T-helper 22 cell (primary cell): ENCODE measurements around the gene PLCB1.
"Not testable (repeated sequence)": the region's sequence is repeated elsewhere in the genome, so short reads cannot be mapped to it uniquely, and the experiment has no call there.

Source experiments
- DNase-seq: peaks from one replicate; pipeline ENCODE4 v3.0.0-alpha.2; 2020; ENCODE audit warnings: low read depth

Gene PLCB1

DNA sequence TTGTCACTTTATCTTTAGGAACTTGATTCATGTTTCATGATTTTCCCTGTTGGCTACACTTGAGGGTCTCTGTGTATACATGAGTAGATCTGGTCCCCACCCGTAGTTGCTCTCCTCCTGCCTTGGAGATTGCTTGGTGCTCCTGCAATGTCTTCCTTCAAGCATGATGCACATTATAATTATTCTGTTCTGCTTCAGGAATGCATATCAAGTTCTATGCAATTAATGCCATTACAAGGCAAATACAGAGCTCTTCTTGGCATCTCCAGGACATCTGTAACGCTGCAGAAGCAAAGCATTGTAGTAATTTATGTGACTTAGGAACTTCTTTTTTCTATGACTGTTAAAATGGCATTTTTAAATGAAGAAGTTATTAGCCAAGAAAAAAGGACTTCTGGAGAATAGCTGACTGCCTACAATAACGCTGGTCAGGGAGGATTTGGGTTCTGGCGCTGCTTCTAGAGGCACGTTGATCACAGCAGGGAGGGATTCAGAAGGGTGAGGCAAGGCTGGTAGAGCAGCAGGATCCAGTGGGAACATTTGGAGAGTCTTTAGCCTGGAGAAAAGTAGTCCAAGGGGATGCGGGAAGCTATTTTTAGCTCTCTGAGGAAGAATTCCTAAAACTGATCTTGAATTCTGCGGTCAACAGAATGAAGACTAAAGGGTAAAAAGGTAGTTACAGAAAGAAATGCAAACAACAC lies 203.6 kb downstream of the PLCB1 start:
- DNase-seq: no peak

DNA sequence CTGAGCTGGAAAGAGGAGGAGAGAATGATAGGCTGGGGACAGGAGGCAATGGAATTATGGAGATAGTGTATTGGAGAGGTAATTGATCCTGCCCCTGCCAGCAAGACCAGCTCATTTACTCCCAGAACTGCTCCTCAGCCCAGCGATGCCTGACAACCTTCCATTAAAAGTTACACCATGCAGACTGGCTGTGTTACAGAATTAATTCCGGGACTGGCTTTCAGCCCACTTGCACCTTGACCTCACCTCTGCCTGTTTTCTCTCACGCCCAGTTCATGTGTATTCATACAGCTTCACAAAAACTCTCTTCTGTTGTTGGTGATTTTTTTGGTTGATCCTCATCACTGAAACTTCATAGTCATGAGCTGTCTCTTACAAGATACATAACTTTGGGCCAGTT lies 207.3 kb downstream of the PLCB1 start:
- no peak for DNase-seq

DNA sequence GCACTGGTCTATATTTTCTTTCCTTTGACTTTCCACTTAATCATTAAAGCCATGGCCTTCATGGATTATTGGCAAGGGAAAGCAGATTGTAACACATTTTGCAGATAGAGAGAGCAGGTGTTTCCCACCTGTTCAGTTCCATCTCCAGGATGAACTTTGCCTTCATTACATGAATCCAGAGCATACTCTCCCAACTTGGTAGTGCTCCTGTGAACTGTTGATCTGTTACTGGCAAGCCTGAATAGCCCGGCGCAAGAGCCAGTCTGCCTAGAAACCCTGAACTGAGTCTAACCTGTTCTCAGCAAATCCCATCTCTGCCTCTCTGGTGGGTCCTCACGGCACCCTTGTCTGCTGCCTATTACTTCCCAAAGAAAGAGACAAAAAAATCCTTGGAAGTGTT lies 210.3 kb downstream of the PLCB1 start:
- no peak for DNase-seq

DNA sequence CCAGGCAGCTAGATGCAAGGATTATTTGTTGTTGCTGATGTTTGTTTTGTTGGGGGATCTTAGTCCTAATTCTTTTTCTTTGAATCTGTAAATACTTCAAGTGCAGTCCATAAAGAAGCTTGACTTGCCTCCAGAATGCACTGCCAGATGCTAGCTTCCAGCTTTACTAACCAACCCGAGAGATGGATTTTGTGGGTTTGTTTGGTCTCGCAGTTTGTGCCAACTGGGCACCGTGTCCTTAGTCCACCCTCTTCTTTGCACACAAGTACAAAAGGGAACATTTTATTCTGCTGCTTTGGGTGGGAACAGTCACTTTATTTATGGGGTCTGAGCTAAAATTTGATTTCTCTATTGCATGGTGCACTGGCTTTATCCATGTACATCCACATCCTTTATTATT lies 212.0 kb downstream of the PLCB1 start:
- DNase-seq: no peak

DNA sequence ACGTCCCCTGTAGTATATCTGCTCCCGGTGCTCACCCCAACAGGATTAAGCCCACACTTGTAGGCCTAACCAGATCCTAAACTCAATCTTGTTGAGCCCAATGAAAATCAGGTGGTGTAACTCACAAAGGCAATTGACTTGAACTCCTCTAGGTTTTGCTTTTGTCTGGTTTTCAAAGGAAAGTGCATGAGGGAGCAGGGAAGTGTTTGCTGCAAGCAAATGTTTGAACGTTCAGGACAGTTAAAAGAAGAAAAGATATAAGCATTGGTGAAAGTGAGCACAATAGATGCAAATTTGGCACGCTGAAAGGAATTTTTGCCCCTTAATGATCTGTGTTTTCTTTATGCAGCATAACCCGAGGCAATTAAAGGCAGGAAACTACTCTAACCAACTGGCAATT lies 212.6 kb downstream of the PLCB1 start:
- no peak for DNase-seq

DNA sequence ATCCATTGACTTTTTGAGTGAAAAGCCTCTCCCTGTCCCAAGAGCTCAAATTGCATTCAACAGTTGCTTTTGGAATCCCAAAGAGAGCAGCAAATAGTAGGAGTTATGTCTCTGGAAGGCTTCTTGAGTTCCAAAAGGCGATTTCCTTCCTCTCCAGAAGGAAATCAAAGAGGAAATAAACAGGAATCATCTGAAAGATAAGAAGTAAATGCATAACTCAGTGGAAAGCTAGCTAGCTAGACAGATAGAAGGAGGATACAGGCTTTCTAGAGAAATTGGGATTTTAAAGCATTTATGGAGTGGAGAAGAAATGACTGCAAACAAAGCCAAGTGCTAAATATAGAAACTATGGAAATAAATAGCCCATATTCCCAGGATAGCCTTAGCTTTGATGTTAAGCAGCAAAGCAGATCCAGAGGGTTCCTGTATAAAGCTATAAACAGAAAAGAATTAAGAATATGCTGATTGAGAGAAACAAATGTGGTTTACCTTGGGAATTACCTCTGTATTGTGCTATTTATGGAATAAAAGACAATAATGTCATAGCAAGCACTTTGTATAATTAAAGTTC lies 214.7 kb downstream of the PLCB1 start:
- DNase-seq: no peak

DNA sequence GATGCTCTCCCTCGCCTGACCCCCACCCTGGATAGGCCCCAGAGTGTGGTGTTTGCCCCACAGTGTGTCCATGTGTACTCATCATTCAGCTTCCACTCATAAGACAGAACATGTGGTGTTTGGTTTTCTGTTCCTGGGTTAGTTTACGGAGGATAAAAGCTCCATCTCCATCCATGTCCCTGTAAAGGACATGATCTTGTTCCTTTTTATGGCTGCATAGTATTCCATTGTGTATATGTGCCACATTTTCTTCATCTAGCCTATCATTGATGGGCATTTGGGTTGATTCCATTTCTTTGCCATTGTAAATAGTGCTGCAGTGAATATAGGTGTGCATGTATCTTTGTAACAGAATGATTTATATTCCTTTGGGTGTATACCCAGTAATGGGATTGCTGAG lies 218.2 kb downstream of the PLCB1 start:
- DNase-seq: not testable (repeated sequence)

DNA sequence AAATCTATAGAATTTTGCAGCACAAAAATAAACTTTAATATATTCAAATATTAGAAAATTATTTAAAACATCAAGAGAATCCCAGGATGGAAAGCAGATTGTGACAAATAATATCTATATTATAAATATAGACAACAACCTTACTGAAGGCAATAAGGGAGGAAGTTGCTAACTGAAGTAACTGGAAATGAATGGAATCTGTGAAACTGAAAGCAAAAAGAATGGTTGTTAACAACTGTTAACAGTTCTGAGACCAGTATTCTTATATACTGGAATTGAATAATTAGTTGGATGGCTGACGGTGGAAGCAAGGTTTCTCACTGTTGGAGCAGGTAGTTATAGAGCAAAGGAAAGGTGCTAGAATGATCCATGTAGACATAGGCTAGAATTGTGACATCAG lies 220.4 kb downstream of the PLCB1 start:
- DNase-seq: no peak

DNA sequence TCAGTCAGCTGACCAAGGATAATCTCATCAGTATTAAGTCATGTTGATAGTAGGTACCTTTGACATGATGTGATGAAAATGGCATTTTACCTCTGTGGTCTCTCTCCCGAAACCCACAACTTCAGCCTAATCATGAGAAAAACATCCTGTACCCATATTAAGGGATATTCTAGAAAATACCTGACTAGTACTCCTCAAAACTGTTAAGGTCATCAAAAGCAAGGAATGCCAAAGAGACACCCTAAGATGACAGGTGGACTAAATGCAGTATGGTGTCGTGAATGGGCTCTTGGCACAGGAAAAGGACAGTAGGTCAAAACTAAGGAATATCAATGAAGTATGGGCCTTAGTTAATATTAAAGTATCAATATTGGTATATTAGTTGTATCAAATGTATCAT lies 221.4 kb downstream of the PLCB1 start:
- DNase-seq: no peak

DNA sequence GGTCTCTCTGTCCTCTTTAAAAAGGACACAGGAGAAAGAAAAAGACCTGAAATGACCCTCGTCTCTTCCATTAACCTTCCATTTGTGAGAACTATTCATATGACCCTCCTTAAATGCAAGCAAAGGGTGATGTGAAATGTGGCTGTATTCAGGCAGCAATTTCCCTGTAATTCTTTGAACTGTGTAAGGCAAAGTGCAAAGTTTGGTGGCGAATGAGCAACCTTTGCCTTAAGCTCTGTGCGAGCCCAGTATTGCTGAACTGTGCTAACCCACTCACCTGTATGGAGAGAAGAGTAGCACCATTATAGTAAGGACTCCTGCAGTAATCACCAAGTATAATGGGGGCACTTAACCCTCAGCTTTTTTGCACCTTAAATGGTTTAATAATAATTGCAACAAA lies 223.4 kb downstream of the PLCB1 start:
- no peak for DNase-seq

DNA sequence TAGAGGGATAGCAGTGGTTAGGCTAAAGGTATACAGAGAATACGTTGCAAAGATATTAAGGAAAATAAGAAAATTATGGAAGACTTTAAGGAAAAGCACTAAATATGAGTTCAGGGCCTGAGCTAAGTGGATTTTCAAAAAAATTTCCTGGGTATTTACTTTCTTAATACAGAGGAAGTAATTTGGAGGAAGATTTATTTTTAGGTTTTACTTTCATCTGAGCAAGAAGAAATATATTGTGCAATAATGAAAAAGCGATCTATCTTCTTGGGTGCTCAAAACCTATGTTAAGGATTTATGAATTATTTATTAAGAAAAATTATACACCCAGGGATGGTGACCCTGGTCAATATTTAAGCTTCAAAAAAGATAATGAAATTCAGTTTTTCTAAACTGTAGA lies 224.7 kb downstream of the PLCB1 start:
- DNase-seq: no peak

DNA sequence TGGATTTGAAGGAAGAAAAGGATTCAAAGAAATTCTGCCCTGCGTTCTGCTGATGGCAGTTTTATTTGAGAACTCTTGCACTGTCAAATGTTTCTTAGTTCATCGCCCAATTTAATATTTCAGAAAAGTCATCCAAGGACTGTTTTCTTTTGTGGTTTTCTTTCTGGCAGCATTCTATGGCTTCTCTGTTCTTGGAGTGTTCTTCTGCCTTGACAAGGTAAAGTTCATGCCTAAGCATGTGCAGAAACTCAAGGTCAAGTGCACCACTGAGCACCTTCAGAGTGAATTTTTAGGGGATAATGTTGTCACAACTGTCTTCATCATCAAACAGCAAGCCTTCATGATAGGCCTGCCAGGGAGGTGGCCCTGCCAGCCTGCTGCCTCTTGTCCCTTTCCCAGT lies 225.6 kb downstream of the PLCB1 start:
- DNase-seq: no peak

DNA sequence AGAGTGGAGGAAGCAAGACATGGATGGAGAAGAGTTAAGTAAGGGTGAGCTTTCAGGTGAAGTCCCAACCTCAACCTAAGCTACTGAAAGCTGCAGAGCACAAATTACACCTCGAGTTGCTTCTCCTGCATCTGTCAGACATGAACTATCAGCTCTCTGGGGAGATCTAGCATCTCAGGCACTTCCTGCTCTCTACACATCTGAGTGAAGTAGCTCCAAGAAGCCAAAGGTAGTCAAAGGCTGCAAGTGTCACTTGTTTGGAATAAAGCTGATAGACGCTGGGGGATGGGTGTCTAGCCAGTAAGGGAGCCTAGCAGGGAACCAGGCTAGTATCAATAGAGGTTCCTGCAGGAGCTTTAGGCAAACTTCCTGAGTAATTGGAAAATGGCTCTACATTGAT lies 228.0 kb downstream of the PLCB1 start:
- no peak for DNase-seq

DNA sequence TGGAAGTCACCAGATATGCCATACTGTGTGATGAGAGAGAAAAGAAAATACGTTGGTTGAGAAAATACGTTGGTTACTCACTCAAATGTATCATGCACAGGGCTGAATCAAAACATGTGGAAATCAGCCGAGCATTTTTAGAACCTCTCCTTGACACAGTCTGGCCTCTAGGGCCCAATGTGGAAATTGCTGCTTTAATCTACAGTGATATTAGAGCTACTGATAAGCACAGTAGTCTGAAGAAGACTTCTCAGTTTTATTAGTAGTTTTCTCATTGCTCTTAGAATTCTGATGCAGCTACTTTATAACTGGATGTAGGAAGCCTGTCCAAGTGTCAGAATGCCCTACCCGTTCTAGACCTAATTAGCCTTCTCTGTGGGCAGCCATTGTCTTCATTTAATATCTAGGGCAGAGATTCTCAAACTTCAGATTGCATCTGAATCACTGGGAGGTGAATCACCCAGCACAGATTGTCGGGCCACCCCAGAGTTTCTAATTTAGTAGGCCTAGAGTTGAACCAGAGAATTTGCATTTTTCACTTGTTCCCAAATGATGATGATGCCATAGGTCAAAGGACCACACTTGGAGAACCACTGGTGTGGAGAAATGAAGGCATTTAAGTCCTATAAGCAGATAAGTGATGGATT lies 229.1 kb downstream of the PLCB1 start:
- DNase-seq: no peak

DNA sequence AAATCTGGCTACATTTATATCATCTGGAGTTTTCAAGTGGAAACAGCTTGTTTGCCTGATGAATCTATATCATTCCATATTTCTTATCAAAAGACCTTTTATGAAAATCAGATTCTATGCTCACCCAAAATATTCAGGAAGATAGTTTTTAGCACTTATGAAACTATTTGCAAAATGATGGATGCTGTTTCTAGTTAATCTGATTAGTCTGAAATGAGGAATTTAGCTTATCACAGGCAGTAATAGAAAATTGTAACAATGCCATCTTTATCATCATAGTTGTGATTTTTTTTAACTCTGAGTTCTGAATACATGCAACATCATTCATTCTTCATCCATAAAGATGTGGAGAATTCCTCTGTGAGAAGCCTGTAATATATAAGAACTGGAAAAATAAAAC lies 229.7 kb downstream of the PLCB1 start:
- no peak for DNase-seq

DNA sequence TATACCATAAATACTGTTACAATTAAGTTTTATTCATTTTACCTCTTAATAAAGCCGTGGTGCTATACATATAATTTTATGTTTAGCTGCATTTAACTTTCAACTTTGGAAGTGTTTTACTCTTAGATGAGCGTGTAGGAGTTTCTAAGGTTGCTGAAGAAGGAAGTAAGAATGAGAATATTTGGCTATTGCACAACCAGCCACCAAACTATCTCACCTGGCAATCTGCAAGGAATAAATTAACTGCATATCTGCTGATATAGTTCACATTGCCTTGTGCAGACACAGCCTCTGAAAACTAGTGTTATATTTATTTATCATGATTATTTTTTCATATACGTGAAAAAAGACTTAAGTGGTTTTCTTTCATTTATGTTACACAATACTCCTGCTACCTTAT lies 230.4 kb downstream of the PLCB1 start:
- DNase-seq: no peak

DNA sequence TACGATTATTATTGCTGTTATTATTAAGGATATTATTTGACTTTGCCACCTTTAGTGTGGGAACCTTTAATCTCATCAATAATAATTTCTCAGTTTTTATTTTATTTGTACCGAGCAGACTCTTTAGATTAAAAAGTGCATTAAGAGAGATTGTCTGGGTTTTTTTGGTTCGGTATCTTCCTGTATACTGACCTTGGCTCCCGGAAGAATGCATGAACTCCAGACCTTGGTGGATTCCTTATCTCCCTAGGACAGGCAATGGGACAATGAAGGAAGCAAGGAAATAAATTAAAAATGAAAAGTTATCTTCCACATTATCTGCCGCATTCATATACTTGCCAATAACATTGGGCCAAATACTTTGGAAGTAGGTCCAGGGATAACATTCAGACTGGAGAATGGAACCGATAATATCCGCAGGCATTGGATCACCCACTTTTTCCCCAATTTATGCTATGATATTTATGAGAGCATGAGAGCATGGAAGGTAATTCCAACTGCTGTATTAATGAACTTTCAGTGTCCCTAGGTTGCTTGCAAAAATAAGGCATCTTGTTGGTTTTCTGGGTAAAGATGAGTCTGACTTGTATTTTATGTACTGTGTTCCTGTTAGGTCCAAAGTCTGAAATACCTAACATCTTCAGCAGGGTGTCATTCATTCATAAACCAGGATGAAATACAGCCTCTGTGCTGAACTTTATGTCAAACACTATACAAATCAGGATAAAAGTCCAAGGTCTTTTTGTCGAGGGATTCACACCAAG lies 232.1 kb downstream of the PLCB1 start:
- DNase-seq: no peak

DNA sequence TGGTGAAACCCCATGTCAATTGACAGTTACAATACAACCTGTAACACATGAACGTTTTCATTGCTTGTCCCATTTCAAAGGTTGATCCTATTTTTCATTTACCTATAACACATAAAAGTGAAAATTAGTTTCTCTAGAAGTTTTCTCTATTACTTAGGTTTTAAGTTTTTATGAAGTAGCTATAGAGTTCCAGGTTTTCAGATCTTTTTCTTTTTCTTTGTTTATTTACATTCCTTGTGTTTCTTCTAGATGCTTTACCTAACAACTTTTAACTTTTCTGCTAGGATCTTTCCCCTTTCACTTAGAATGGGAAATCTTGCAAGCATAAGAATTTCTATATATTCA lies 232.6 kb downstream of the PLCB1 start:
- DNase-seq: no peak

DNA sequence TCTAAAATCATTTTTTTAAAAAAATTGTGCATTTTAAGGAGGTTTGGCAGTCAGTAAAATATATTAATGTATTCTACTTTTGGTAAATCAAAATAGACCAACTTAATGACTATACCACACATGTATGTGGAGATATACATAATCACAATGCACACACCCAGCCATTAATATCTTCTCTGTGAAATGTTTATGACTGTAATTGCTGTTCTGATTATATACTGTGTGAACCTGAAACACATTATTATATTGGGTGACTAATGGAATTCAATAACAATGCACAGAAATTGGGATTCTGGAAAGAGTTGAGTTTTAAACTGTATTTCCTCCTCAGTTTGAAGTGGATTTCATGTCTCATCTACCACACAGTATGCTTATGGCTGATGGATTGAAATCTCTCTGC lies 233.6 kb downstream of the PLCB1 start:
- DNase-seq: no peak

DNA sequence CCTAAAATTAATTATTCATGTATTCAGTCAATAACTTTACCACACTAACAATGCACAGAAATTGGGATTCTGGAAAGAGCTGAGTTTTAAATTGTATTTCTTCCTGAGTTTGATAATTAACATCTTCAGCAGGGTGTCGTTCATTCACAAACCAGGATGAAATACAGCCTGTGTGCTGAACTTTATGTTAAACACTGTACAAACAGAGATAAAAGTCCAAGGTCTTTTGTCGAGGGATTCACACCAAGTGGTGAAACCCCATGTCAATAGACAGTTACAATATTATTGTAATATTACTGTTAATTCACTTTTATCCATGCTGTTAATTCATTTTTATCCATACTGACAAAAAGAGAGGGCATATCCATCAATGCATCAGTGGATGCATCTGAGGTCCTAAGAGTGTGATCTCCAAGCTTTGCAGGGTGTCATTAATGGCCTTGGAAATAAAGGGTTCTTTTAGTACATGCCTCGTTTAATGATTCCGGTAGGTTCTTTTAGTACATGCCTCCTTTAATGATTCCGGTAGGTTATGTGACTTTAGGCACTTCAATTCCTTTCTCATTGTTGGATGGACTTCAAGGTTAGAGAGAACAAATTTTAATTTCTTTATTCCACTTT lies 234.3 kb downstream of the PLCB1 start:
- no peak for DNase-seq

DNA sequence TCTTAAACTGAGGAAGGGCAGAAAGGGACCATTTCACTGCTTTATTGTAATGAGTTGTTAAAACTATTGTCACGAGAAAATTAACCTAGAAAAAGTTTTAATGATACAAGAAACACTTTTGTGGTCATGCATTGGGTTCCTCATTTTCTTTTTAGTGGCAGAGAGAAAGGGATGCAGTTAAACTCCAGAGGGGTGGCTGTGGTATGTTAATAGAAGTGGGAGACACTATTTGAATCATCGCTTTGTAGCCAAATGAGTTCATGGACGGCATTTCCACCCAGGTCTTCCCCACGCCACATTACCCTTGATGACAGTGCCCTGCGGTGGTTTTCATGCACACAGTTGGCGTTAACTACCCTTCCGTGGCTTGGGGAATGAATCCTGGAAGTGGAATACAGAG lies 235.6 kb downstream of the PLCB1 start:
- no peak for DNase-seq

DNA sequence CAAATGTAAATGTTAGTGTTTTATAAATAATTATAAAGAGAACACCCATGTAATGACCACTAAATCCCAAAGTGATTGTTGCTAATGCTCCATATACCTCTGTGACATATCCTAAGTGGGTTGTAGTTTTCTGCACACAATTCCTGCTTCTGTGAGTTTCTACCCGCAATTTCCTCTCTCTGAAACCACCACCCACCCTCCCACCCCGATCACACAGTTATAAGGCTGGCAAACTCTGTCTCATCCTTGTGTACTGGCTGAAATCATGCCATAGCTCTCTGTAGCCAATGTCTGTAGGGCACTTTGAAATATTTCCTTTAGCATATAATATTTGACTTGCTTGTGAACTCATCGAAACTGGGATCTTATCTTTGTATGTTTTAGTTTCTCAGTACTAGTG lies 236.6 kb downstream of the PLCB1 start:
- DNase-seq: no peak

DNA sequence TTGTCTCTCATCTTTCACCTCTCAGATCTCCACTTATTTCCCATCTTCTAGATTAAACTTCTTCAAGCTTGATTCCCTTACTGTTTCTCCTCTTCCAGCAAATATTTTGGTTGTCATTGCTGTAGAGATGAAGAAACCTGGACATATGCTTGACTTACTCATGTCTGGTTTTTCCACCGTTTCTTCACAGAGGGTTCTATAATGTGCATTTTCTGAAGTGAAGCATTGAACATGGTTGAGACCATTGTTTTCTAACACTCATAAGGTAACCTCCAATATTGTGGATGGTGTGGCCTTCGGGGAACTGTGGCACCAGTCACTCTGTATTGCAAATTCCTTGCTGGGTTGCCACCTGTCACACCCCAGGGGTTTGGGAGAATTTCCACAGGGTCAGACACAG lies 237.2 kb downstream of the PLCB1 start:
- no peak for DNase-seq
